ENCODE data around the gene ST6GALNAC3. TPM values are rescaled to one million over a fixed set of nuclear protein-coding genes. Genes with fewer than 3 reads are reported as not detected.

Gene ST6GALNAC3
- total RNA-seq, 1 donor from 2014 or later, result 11.0 TPM

- Mint-ChIP-seq H3K27ac (no peak overlapping the region), H3K36me3 (ENCODE audit: insufficient read depth) (peaks cover 7% of the 10 kb centered on the region), H3K27me3 (no peaks in the 10 kb centered on the region), H3K4me1 (ENCODE audit: low read depth) (no peaks in the 10 kb centered on the region), H3K9me3 (ENCODE audit: low read depth) (peaks cover 43% of the 10 kb centered on the region), H3K4me3 (ENCODE audit: low read depth) (no peak overlapping the region)
- no peak for DNase-seq (ENCODE audit: low spot score, unreplicated experiment)
- TF ChIP-seq, protein P1, sequence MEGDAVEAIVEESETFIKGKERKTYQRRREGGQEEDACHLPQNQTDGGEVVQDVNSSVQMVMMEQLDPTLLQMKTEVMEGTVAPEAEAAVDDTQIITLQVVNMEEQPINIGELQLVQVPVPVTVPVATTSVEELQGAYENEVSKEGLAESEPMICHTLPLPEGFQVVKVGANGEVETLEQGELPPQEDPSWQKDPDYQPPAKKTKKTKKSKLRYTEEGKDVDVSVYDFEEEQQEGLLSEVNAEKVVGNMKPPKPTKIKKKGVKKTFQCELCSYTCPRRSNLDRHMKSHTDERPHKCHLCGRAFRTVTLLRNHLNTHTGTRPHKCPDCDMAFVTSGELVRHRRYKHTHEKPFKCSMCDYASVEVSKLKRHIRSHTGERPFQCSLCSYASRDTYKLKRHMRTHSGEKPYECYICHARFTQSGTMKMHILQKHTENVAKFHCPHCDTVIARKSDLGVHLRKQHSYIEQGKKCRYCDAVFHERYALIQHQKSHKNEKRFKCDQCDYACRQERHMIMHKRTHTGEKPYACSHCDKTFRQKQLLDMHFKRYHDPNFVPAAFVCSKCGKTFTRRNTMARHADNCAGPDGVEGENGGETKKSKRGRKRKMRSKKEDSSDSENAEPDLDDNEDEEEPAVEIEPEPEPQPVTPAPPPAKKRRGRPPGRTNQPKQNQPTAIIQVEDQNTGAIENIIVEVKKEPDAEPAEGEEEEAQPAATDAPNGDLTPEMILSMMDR (IDR thresholded peaks at IDR 0.05; ENCODE audit: unreplicated experiment), result no peak
Observed at GRCh38 chr1:76450229-76450628, 375.7 kb downstream of the ST6GALNAC3 start.

- Mint-ChIP-seq H3K27me3 (no peaks in the 10 kb centered on the region), H3K9me3 (ENCODE audit: low read depth) (no peaks in the 10 kb centered on the region), H3K27ac (no peak overlapping the region), H3K4me1 (ENCODE audit: low read depth) (peaks cover 4% of the 10 kb centered on the region), H3K4me3 (ENCODE audit: low read depth) (no peak overlapping the region), H3K36me3 (ENCODE audit: insufficient read depth) (no peaks in the 10 kb centered on the region)
- no peak for DNase-seq (ENCODE audit: low spot score, unreplicated experiment)
- TF ChIP-seq, protein P1 (IDR thresholded peaks at IDR 0.05; ENCODE audit: unreplicated experiment), result no peak
Observed at GRCh38 chr1:76463278-76463677, 388.7 kb downstream of the ST6GALNAC3 start.

GRCh38 chr1:76463849-76464248 lies 389.3 kb downstream of the ST6GALNAC3 start:
- H3K4me1 Mint-ChIP-seq (ENCODE audit: low read depth), result peaks cover 6% of the 10 kb centered on the region
- H3K36me3 Mint-ChIP-seq (ENCODE audit: insufficient read depth), result no peaks in the 10 kb centered on the region
- H3K27ac Mint-ChIP-seq, result no peak overlapping the region
- TF ChIP-seq, protein P1 (IDR thresholded peaks at IDR 0.05; ENCODE audit: unreplicated experiment), result no peak
- DNase-seq (ENCODE audit: low spot score, unreplicated experiment), result no peak
- H3K4me3 Mint-ChIP-seq (ENCODE audit: low read depth), result no peak overlapping the region
- no peaks in the 10 kb centered on the region for H3K27me3 Mint-ChIP-seq
- no peaks in the 10 kb centered on the region for H3K9me3 Mint-ChIP-seq (ENCODE audit: low read depth)

GRCh38 chr1:76465030-76465429 lies 390.5 kb downstream of the ST6GALNAC3 start:
- H3K9me3 Mint-ChIP-seq (ENCODE audit: low read depth), result no peaks in the 10 kb centered on the region
- no peaks in the 10 kb centered on the region for H3K36me3 Mint-ChIP-seq (ENCODE audit: insufficient read depth)
- TF ChIP-seq, protein P1 (IDR thresholded peaks at IDR 0.05; ENCODE audit: unreplicated experiment), result no peak
- peaks cover 8% of the 10 kb centered on the region for H3K4me1 Mint-ChIP-seq (ENCODE audit: low read depth)
- no peak overlapping the region for H3K4me3 Mint-ChIP-seq (ENCODE audit: low read depth)
- DNase-seq (ENCODE audit: low spot score, unreplicated experiment), result no peak
- no peaks in the 10 kb centered on the region for H3K27me3 Mint-ChIP-seq
- no peak overlapping the region for H3K27ac Mint-ChIP-seq

DNA sequence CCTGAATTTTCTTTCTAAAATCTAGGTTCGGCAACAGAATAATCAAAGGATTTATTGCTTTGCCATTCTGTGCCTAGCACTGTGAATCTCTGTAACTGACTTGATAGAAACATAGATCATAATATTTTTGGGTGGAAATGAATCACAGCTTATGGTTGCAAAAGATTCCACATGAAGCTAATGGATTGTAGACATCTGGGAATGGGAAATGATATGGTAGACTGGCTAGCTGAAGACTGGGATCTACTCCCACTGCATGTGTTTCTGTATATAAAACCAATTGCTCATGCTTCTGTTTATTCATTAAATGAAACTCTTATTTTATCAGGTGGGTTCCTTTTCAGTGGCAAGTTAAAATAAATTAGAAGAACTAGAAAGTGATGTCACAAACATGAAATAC lies 395.6 kb downstream of the ST6GALNAC3 start:
- no peak overlapping the region for H3K4me3 Mint-ChIP-seq (ENCODE audit: low read depth)
- TF ChIP-seq, protein P1 (IDR thresholded peaks at IDR 0.05; ENCODE audit: unreplicated experiment), result no peak
- no peaks in the 10 kb centered on the region for H3K36me3 Mint-ChIP-seq (ENCODE audit: insufficient read depth)
- H3K27ac Mint-ChIP-seq, result no peak overlapping the region
- no peak for DNase-seq (ENCODE audit: low spot score, unreplicated experiment)
- no peaks in the 10 kb centered on the region for H3K27me3 Mint-ChIP-seq
- no peaks in the 10 kb centered on the region for H3K9me3 Mint-ChIP-seq (ENCODE audit: low read depth)
- peaks cover 8% of the 10 kb centered on the region for H3K4me1 Mint-ChIP-seq (ENCODE audit: low read depth)
